ENCODE data around the gene SLC12A3.

- no peak for TF ChIP-seq CTCF (IDR thresholded peaks at IDR 0.05; ENCODE audit: insufficient read depth, low read length, poor library complexity, severe bottlenecking)
- no peak for TF ChIP-seq EZH2phosphoT487 (conservative IDR thresholded peaks at IDR 0.05; ENCODE audit: low read length)
Observed at GRCh38 chr16:56872863-56873391, 7.9 kb downstream of the SLC12A3 start.

All from SU-DHL-6 (cell line).